Upper lobe of left lung (tissue), 4 donors: ENCODE measurements around the gene GNPDA2.

Experiments
- CTCF ChIP-seq, 6 experiments: fragments of 450-650 bp in 4 of 6; fragments of 200-600 bp in 2 of 6; sonication (generic) in 2 of 6; IDR thresholded peaks; one replicate each; pipeline ENCODE4 v1.5.1; 2016 to 2019; ENCODE audit warnings: antibody characterized with exemption in 6 of 6
- EP300 ChIP-seq, 4 donors: sonication (generic); formaldehyde crosslinking; IDR thresholded peaks; one replicate each; pipeline ENCODE4 v1.5.1; 2017; ENCODE audit warnings: antibody characterized with exemption in 4 of 4, control low read depth in 2 of 4

DNA sequence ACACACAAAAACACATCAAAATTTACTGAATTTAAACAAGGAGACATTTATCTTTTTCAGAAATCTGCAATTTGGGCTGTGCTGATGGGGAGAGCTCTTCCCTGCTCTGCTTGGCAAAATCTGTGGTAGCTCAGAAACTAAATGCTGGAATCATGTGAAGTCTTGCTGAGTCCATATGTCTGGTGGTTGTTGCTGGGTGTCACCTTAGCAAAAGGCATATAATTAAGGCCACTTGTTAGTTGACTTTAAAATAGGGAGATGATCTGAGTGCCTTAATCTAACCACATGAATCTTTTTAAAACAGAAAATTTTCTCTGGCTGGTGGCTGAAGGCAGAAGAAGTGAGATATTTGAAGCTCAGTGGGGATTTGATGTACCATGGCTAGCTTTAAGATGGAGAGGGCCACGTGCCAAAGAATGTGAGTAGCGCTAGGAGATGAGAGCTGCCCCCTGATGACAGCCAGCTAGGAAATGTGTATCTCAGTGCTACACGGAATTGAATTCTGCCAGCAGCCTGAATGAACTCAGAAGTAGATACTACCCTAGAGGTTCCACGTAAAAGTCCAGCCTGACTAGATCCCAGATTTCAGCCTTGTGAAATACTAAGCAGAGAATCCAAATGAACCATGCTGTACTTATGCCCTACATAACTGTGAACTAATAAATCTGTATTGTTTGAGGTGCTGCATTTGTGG, 55.7 kb downstream of the GNPDA2 start:
- TF ChIP-seq CTCF (IDR thresholded peaks at IDR 0.05) (no peak), EP300 (IDR thresholded peaks at IDR 0.05) (no peak)
